ENCODE data around the gene GNAZ. TPM values are rescaled to one million over a fixed set of nuclear protein-coding genes. Genes with fewer than 3 reads are reported as not detected.

GNAZ gene
- total and polyA plus RNA-seq, 7 experiments from 2014 or later: 0.12 to 2.0 (median 0.31) TPM; not detected in 3

DNA sequence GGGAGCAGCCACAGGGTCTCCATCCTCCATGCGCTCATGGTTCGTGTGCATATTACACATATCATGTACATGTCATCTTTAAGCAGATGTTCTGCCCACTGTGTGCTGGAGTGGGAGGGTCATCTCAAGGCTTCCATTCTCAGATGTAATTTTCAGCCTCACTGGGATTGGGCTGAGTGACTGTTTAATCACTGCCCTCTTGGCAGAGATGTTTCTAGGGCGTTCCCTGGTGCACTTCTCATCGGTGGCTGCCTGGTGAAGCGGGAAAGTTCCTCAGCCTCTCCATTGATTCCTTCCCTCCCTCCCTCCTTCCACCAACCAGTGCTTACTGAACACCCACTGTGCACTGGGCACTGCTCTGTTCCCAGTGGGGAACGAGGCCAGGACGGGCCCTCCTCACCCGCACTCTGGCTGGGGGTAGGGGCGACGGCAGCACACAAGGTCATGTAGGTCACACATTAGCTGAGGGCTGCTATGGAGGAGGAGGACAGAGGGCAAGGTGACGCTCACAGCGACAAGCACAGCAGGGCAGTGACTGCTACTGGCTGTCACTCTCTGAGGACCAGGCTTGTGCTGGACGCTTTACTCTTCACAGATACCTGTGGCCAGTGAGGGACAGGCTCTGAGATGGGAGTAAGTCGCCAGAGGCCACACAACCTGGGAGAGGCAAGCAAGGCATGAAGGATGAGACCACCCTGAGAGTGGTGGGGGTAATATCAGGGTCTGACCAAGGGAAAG lies 22.9 kb downstream of the GNAZ start:
- CTCF ChIA-PET: no interaction called here
- POLR2A ChIA-PET: no interaction called here
- H3K4me3 Mint-ChIP-seq: no peak overlapping the region

GRCh38 chr22:23094260-23094659 lies 23.9 kb downstream of the GNAZ start:
- H3K4me1 Mint-ChIP-seq: peaks cover 0 to 1% (median 0%) of the 10 kb centered on the region in 7 donors
- DNase-seq (no peak), ATAC-seq (no peak)
- H3K27ac Mint-ChIP-seq: no peak overlapping the region
- H3K4me3 Mint-ChIP-seq: no peak overlapping the region
- intact Hi-C loops (cut with micrococcal nuclease): no loop called here
- Histone ChIP-seq H3K36me3 (ENCODE audit: control insufficient read depth in 2 of 3, insufficient read depth in 3 of 3, low read length in 3 of 3) (no peaks in the 10 kb centered on the region), H3K4me3 (ENCODE audit: low read length) (no peak overlapping the region), H3K4me1 (ENCODE audit: control insufficient read depth in 2 of 2, insufficient read depth in 2 of 2, low read length in 2 of 2) (no peaks in the 10 kb centered on the region), H3K27ac (ENCODE audit: low read depth, low read length) (no peak overlapping the region), H3K27me3 (ENCODE audit: control insufficient read depth in 2 of 2, insufficient read depth in 2 of 2, low read length in 2 of 2) (no peaks in the 10 kb centered on the region), H3K9me3 (ENCODE audit: control insufficient read depth in 2 of 3, low read length in 3 of 3) (no peaks in the 10 kb centered on the region)
- ChIA-PET CTCF (no interaction called here), POLR2A (no interaction called here)
- H3K36me3 Mint-ChIP-seq: no peaks in the 10 kb centered on the region
- no peaks in the 10 kb centered on the region for H3K27me3 Mint-ChIP-seq
- H3K9me3 Mint-ChIP-seq: no peaks in the 10 kb centered on the region

More for the DNA sequence above, 22.9 kb downstream of the GNAZ start:
- Mint-ChIP-seq H3K36me3 (no peaks in the 10 kb centered on the region), H3K27me3 (no peaks in the 10 kb centered on the region), H3K27ac (no peak overlapping the region), H3K9me3 (no peaks in the 10 kb centered on the region), H3K4me1 (peaks cover 0 to 1% (median 0%) of the 10 kb centered on the region in 7 donors)
- no peak for DNase-seq
- H3K4me3 ChIP-seq (ENCODE audit: low read length): no peak overlapping the region
- intact Hi-C loops (cut with micrococcal nuclease): no loop called here
- H3K27ac ChIP-seq (ENCODE audit: low read depth, low read length): no peak overlapping the region
- ATAC-seq: no peak
- H3K36me3 ChIP-seq (ENCODE audit: control insufficient read depth in 2 of 3, insufficient read depth in 3 of 3, low read length in 3 of 3): no peaks in the 10 kb centered on the region
- H3K27me3 ChIP-seq (ENCODE audit: control insufficient read depth in 2 of 2, insufficient read depth in 2 of 2, low read length in 2 of 2): no peaks in the 10 kb centered on the region
- H3K4me1 ChIP-seq (ENCODE audit: control insufficient read depth in 2 of 2, insufficient read depth in 2 of 2, low read length in 2 of 2): no peaks in the 10 kb centered on the region
- H3K9me3 ChIP-seq (ENCODE audit: control insufficient read depth in 2 of 3, low read length in 3 of 3): no peaks in the 10 kb centered on the region

DNA sequence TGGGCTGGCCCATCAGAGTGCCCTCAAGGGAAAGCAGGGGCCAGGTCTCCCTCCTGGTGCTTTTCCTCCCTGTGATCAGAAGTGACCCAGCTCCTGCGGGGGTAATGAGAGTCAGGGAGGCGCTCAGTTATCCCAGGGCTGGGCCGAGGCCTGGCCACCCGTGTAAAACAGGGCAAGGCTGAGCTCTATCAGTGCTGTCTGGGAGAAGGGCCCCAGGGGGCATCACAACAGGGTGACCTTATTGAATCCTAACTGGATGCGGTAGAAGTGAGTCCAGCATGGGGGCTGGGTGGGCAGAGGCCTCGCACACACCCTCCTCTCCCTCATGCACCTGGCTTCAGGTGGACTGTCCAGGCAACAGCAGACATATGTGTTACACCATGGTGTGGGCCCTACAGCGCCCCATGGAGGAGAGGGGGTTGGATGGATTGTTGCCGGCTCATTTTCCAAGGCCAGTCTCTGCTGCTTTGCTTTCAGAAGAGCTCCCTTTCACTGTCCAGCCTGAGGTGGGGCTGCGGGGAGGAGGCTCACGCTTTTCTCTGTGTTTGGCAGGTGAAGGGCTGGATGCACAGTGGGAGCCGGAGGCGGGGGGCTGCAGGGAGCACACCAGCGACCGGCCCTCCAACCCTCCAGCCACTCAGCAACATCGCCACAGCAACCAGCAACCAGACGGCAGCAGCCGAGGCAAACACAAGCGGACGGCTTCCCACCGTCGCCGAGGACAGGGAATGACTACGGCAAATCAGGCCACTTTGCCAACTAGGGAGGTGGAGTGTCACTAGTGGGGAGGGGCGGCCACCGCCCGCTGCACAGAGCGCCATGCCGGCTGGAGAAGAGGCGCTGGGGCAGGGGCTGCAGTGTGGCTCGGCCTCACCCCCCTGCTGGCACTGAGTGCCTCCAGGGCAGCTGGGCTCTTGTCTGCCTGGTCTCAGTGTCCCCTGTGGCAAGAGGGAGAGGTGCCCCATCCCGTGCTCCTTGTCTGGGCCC lies 24.7 kb downstream of the GNAZ start:
- POLR2A ChIA-PET: no interaction called here
- CTCF ChIA-PET: no interaction called here
- intact Hi-C loops (cut with micrococcal nuclease): no loop called here
- H3K27ac Mint-ChIP-seq: peak overlapping the region in 1 of 9 donors; percentile 29
- no peaks in the 10 kb centered on the region for H3K27me3 ChIP-seq (ENCODE audit: control insufficient read depth in 2 of 2, insufficient read depth in 2 of 2, low read length in 2 of 2)
- no peak overlapping the region for H3K4me3 Mint-ChIP-seq
- ATAC-seq (no peak), DNase-seq (no peak)
- H3K36me3 Mint-ChIP-seq: no peaks in the 10 kb centered on the region
- H3K36me3 ChIP-seq (ENCODE audit: control insufficient read depth in 2 of 3, insufficient read depth in 3 of 3, low read length in 3 of 3): no peaks in the 10 kb centered on the region
- no peak overlapping the region for H3K4me3 ChIP-seq (ENCODE audit: low read length)
- H3K27ac ChIP-seq (ENCODE audit: low read depth, low read length): no peak overlapping the region
- H3K27me3 Mint-ChIP-seq: no peaks in the 10 kb centered on the region
- H3K9me3 Mint-ChIP-seq: no peaks in the 10 kb centered on the region
- H3K9me3 ChIP-seq (ENCODE audit: control insufficient read depth in 2 of 3, low read length in 3 of 3): no peaks in the 10 kb centered on the region
- H3K4me1 Mint-ChIP-seq: peaks cover 0 to 1% (median 0%) of the 10 kb centered on the region in 7 donors
- no peaks in the 10 kb centered on the region for H3K4me1 ChIP-seq (ENCODE audit: control insufficient read depth in 2 of 2, insufficient read depth in 2 of 2, low read length in 2 of 2)

DNA sequence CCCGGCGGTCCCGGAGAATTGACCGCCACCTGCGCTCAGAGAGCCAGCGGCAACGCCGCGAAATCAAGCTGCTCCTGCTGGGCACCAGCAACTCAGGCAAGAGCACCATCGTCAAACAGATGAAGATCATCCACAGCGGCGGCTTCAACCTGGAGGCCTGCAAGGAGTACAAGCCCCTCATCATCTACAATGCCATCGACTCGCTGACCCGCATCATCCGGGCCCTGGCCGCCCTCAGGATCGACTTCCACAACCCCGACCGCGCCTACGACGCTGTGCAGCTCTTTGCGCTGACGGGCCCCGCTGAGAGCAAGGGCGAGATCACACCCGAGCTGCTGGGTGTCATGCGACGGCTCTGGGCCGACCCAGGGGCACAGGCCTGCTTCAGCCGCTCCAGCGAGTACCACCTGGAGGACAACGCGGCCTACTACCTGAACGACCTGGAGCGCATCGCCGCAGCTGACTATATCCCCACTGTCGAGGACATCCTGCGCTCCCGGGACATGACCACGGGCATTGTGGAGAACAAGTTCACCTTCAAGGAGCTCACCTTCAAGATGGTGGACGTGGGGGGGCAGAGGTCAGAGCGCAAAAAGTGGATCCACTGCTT lies 25.5 kb downstream of the GNAZ start:
- ATAC-seq: no peak
- CTCF ChIA-PET: no interaction called here
- no peaks in the 10 kb centered on the region for H3K27me3 Mint-ChIP-seq
- no peaks in the 10 kb centered on the region for H3K9me3 Mint-ChIP-seq
- H3K9me3 ChIP-seq (ENCODE audit: control insufficient read depth in 2 of 3, low read length in 3 of 3): no peaks in the 10 kb centered on the region
- H3K4me1 ChIP-seq (ENCODE audit: control insufficient read depth in 2 of 2, insufficient read depth in 2 of 2, low read length in 2 of 2): no peaks in the 10 kb centered on the region
- POLR2A ChIA-PET: no interaction called here
- no peaks in the 10 kb centered on the region for H3K27me3 ChIP-seq (ENCODE audit: control insufficient read depth in 2 of 2, insufficient read depth in 2 of 2, low read length in 2 of 2)
- no peak for DNase-seq
- H3K4me3 Mint-ChIP-seq: no peak overlapping the region
- H3K4me3 ChIP-seq (ENCODE audit: low read length): no peak overlapping the region
- no peak overlapping the region for H3K27ac Mint-ChIP-seq
- no peak overlapping the region for H3K27ac ChIP-seq (ENCODE audit: low read depth, low read length)
- peaks cover 0 to 1% (median 0%) of the 10 kb centered on the region in 7 donors for H3K4me1 Mint-ChIP-seq
- no peaks in the 10 kb centered on the region for H3K36me3 ChIP-seq (ENCODE audit: control insufficient read depth in 2 of 3, insufficient read depth in 3 of 3, low read length in 3 of 3)
- H3K36me3 Mint-ChIP-seq: no peaks in the 10 kb centered on the region
- intact Hi-C loops (cut with micrococcal nuclease): no loop called here

- ATAC-seq (no peak), DNase-seq (no peak)
- Mint-ChIP-seq H3K4me1 (peaks cover 0 to 1% (median 0%) of the 10 kb centered on the region in 7 donors), H3K27me3 (no peaks in the 10 kb centered on the region), H3K9me3 (no peaks in the 10 kb centered on the region), H3K27ac (no peak overlapping the region), H3K4me3 (no peak overlapping the region), H3K36me3 (no peaks in the 10 kb centered on the region)
- ChIA-PET CTCF (no interaction called here), POLR2A (no interaction called here)
- H3K9me3 ChIP-seq (ENCODE audit: control insufficient read depth in 2 of 3, low read length in 3 of 3): no peaks in the 10 kb centered on the region
- no peak overlapping the region for H3K27ac ChIP-seq (ENCODE audit: low read depth, low read length)
- intact Hi-C loops (cut with micrococcal nuclease): no loop called here
- no peaks in the 10 kb centered on the region for H3K36me3 ChIP-seq (ENCODE audit: control insufficient read depth in 2 of 3, insufficient read depth in 3 of 3, low read length in 3 of 3)
- H3K4me1 ChIP-seq (ENCODE audit: control insufficient read depth in 2 of 2, insufficient read depth in 2 of 2, low read length in 2 of 2): no peaks in the 10 kb centered on the region
- H3K4me3 ChIP-seq (ENCODE audit: low read length): no peak overlapping the region
- no peaks in the 10 kb centered on the region for H3K27me3 ChIP-seq (ENCODE audit: control insufficient read depth in 2 of 2, insufficient read depth in 2 of 2, low read length in 2 of 2)
These were observed 27.3 kb downstream of the GNAZ start for GRCh38 chr22:23097412-23098229.

GRCh38 chr22:23098230-23098705 lies 27.9 kb downstream of the GNAZ start:
- no peak overlapping the region for H3K4me3 Mint-ChIP-seq
- no peaks in the 10 kb centered on the region for H3K36me3 Mint-ChIP-seq
- Histone ChIP-seq H3K27me3 (ENCODE audit: control insufficient read depth in 2 of 2, insufficient read depth in 2 of 2, low read length in 2 of 2) (no peaks in the 10 kb centered on the region), H3K4me1 (ENCODE audit: control insufficient read depth in 2 of 2, insufficient read depth in 2 of 2, low read length in 2 of 2) (no peaks in the 10 kb centered on the region), H3K9me3 (ENCODE audit: control insufficient read depth in 2 of 3, low read length in 3 of 3) (no peaks in the 10 kb centered on the region), H3K4me3 (ENCODE audit: low read length) (no peak overlapping the region), H3K36me3 (ENCODE audit: control insufficient read depth in 2 of 3, insufficient read depth in 3 of 3, low read length in 3 of 3) (no peaks in the 10 kb centered on the region), H3K27ac (ENCODE audit: low read depth, low read length) (no peak overlapping the region)
- no peaks in the 10 kb centered on the region for H3K9me3 Mint-ChIP-seq
- H3K27ac Mint-ChIP-seq: no peak overlapping the region
- ChIA-PET CTCF (no interaction called here), POLR2A (no interaction called here)
- H3K27me3 Mint-ChIP-seq: no peaks in the 10 kb centered on the region
- intact Hi-C loops (cut with micrococcal nuclease): no loop called here
- DNase-seq: no peak
- ATAC-seq: no peak
- H3K4me1 Mint-ChIP-seq: peaks cover 0 to 1% (median 0%) of the 10 kb centered on the region in 7 donors

Measured in naive thymus-derived CD4-positive, alpha-beta T cell (primary cell).